Upper lobe of left lung (tissue), 4 donors: ENCODE measurements around the gene WNK2.

ENCODE experiments used
- CTCF ChIP-seq, 6 experiments: fragments of 450-650 bp in 4 of 6; fragments of 200-600 bp in 2 of 6; sonication (generic) in 2 of 6; IDR thresholded peaks; one replicate each; pipeline ENCODE4 v1.5.1; 2016 to 2019; ENCODE audit warnings: antibody characterized with exemption in 6 of 6
- POLR2A ChIP-seq, 4 donors: fragments of 450-650 bp; IDR thresholded peaks; one replicate each; pipeline ENCODE4 v1.5.1; 2016 to 2017; ENCODE audit warnings: antibody characterized with exemption in 4 of 4, mild to moderate bottlenecking in 2 of 4
- POLR2AphosphoS5 ChIP-seq, 2 donors: sonication (generic); formaldehyde crosslinking; IDR thresholded peaks; one replicate each; pipeline ENCODE4 v1.5.1; 2017; ENCODE audit warnings: antibody characterized with exemption in 2 of 2

- TF ChIP-seq CTCF (IDR thresholded peaks at IDR 0.05) (no peak), POLR2AphosphoS5 (IDR thresholded peaks at IDR 0.05) (no peak), POLR2A (IDR thresholded peaks at IDR 0.05) (no peak)
Measured at GRCh38 chr9:93207860-93208734, 24.2 kb downstream of the WNK2 start.
